ENCODE measurements around the gene AIRE. TPM values are rescaled to one million over a fixed set of nuclear protein-coding genes. Genes with fewer than 3 reads are reported as not detected.
A peak's percentile ranks its signal among the peaks of the same experiment; 100 is the strongest.

AIRE gene
- total RNA-seq, 4 donors from 2014 or later = 0.30 TPM; not detected in 3

DNA sequence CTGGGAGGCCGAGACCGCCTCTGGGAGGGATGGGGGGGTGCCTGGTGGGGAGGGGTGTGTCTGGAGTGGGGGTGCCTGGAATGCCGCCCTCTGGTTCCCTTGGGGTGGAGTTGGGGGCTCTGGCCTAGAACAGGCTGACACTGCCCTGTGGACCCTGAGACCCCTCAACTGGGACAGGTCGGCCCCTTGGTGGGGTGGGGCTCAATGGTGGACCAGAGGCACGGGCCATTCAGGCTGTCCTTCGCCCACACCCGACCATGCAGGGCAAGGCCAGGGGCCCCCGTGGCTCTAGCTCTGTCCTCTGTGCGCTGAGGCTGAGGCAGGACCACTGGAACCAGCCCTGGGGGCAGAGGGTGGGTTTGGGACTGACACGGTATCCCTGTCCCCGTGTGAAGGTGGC lies 28.9 kb downstream of the AIRE start:
- no peaks in the 10 kb centered on the region for H3K9me3 ChIP-seq
- 69 to 86% methylated on average over 8 to 11 of the region's 11 CpGs for WGBS, 2 donors
- no peak for TF ChIP-seq EP300 (IDR thresholded peaks at IDR 0.05)
- TF ChIP-seq, protein P1, sequence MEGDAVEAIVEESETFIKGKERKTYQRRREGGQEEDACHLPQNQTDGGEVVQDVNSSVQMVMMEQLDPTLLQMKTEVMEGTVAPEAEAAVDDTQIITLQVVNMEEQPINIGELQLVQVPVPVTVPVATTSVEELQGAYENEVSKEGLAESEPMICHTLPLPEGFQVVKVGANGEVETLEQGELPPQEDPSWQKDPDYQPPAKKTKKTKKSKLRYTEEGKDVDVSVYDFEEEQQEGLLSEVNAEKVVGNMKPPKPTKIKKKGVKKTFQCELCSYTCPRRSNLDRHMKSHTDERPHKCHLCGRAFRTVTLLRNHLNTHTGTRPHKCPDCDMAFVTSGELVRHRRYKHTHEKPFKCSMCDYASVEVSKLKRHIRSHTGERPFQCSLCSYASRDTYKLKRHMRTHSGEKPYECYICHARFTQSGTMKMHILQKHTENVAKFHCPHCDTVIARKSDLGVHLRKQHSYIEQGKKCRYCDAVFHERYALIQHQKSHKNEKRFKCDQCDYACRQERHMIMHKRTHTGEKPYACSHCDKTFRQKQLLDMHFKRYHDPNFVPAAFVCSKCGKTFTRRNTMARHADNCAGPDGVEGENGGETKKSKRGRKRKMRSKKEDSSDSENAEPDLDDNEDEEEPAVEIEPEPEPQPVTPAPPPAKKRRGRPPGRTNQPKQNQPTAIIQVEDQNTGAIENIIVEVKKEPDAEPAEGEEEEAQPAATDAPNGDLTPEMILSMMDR (IDR thresholded peaks at IDR 0.05) = no peak
- no peak for TF ChIP-seq POLR2A (IDR thresholded peaks at IDR 0.05)
- DNase-seq (ENCODE audit: low spot score in 2 of 2) = no peak
- no peaks in the 10 kb centered on the region for H3K27me3 ChIP-seq
- peak overlapping the region in 1 of 4 donors; percentile 74 for H3K27ac ChIP-seq
- peaks cover 0 to 10% (median 0%) of the 10 kb centered on the region in 4 donors for H3K4me1 ChIP-seq
- no peak overlapping the region for H3K4me3 ChIP-seq
- peaks cover 0 to 100% (median 21%) of the 10 kb centered on the region in 3 donors for H3K36me3 ChIP-seq

DNA sequence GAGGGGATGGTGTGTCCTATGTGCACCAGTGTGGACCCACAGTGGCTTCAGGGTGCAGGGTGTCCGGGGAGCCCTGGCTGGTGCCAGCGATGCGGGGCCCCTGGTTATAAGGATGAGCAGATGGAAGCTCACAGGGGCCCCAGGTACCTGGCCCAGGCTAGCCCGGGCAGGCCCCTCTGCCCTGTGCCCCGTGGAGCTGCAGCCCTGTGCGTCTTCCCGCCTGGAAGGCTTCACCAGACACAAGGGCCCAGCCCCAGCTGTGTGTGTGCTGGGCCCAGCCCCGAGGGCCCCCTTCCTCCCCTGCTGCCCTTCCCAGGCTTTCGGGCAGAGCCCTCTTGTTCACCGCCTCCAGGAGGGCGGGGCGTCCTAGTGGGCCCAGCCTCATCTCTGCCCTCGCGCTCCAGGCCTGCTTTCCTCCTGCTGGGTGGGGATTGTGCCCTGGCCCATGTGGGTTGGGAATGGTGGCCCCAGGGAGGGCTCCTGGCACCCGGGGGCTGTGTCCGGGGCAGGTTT lies 30.1 kb downstream of the AIRE start:
- Histone ChIP-seq H3K36me3 (peaks cover 0 to 100% (median 20%) of the 10 kb centered on the region in 3 donors), H3K9me3 (no peaks in the 10 kb centered on the region), H3K27me3 (no peaks in the 10 kb centered on the region), H3K4me3 (no peak overlapping the region), H3K4me1 (peaks cover 0 to 6% (median 0%) of the 10 kb centered on the region in 4 donors), H3K27ac (peak overlapping the region in 3 of 4 donors; percentile 30 to 74 (median 46))
- 91 to 94% methylated on average over 7 to 9 of the region's 16 CpGs for WGBS, 2 donors
- no peak for DNase-seq (ENCODE audit: low spot score in 2 of 2)
- TF ChIP-seq EP300 (IDR thresholded peaks at IDR 0.05) = no peak
- TF ChIP-seq, protein P1 (IDR thresholded peaks at IDR 0.05) = no peak

DNA sequence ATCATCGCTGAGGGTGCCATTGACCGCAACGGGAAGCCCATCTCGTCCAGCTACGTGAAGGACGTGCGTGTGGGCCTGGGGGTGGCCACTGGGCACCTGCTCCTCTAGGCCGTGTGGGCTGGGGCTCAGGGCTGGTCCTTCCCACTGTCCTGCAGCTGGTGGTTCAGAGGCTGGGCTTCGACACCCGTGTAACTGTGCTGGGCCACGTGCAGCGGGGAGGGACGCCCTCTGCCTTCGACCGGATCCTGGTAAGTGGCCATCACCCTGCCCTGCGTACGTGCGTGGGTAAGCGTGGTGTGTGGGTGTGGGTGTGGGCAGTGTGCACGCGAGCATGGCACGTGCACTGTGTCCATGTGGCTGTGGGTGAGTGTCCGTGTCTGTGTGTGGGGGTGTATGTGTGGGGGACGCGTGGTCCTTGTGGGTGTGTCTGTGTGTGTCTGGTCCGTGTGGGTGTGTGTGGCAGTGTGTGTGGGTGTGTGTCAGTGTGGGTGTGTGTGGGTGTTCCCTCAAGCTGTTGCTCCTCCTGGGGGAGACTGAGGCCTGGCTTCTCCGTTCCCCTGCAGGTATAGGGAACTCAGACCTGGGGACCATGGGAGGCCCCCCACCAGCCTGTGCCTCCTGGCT lies 30.7 kb downstream of the AIRE start:
- H3K9me3 ChIP-seq = no peaks in the 10 kb centered on the region
- peaks cover 0 to 6% (median 0%) of the 10 kb centered on the region in 4 donors for H3K4me1 ChIP-seq
- no peak for DNase-seq (ENCODE audit: low spot score in 2 of 2)
- peak overlapping the region; percentile 7 to 74 (median 38) for H3K27ac ChIP-seq
- H3K27me3 ChIP-seq = no peaks in the 10 kb centered on the region
- H3K4me3 ChIP-seq = no peak overlapping the region
- H3K36me3 ChIP-seq = peaks cover 0 to 100% (median 15%) of the 10 kb centered on the region in 3 donors
- TF ChIP-seq, protein P1 (IDR thresholded peaks at IDR 0.05) = no peak
- no peak for TF ChIP-seq POLR2A (IDR thresholded peaks at IDR 0.05)
- no peak for TF ChIP-seq EP300 (IDR thresholded peaks at IDR 0.05)
- WGBS, 2 donors = 78 to 83% methylated on average over 14 to 26 of the region's 27 CpGs

DNA sequence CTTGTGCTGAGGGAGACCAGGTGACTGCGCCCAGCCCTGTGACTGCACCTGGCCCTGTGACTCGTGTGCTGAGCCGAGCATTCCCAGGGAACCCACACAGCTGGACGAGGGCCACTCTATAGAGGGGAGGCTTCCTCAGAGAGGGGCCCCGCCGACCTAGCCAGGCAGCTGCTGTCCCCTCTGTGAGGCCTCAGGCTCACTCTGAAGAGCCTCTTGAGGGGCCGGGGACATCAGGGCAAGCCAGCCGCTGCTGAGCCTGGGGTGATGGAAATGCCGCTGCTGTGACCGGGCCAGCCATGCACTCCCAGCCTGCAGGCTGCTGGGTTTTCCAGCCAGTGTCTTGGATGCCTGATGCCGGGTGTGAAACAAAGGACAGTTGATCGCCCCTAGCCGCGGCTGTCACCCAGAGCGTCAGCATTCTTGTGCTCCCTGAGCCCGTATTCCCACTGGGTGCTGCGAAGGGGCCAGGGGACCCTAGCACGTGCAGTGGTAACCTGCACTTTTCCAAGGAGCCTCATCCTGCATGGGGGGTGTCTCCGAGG lies 31.6 kb downstream of the AIRE start:
- 46 to 52% methylated on average over 9 to 10 of the region's 19 CpGs for WGBS, 2 donors
- H3K4me3 ChIP-seq = no peak overlapping the region
- no peaks in the 10 kb centered on the region for H3K27me3 ChIP-seq
- TF ChIP-seq, protein P1 (IDR thresholded peaks at IDR 0.05) = no peak
- no peak for TF ChIP-seq POLR2A (IDR thresholded peaks at IDR 0.05)
- TF ChIP-seq EP300 (IDR thresholded peaks at IDR 0.05) = no peak
- DNase-seq (ENCODE audit: low spot score in 2 of 2) = no peak
- peaks cover 0 to 100% (median 13%) of the 10 kb centered on the region in 3 donors for H3K36me3 ChIP-seq
- peak overlapping the region in 3 of 4 donors; percentile 5 to 74 (median 36) for H3K27ac ChIP-seq
- H3K9me3 ChIP-seq = no peaks in the 10 kb centered on the region
- H3K4me1 ChIP-seq = peaks cover 0 to 6% (median 0%) of the 10 kb centered on the region in 4 donors

DNA sequence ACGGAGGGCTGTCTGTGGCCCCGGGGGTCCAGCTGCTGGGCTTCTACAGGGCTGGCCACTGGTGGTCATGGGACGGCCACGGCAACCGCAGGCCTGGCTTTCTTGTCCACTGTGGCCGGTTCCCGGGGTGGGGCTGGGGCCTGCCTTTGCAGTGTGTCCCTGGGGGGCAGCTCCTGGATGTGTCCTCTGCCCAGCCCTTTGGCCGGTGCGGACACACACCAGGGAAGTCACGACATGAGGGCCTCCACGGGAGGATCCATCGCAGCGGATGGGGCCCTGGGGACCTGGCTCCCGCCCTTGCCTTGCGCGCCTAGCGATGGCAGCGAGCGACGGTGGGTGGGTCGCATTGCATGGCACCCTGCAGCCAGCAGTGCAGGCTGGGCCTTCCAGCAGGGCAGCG lies 32.2 kb downstream of the AIRE start:
- peaks cover 0 to 100% (median 13%) of the 10 kb centered on the region in 3 donors for H3K36me3 ChIP-seq
- H3K4me3 ChIP-seq = no peak overlapping the region
- TF ChIP-seq, protein P1 (IDR thresholded peaks at IDR 0.05) = no peak
- TF ChIP-seq EP300 (IDR thresholded peaks at IDR 0.05) = no peak
- TF ChIP-seq POLR2A (IDR thresholded peaks at IDR 0.05) = no peak
- H3K27ac ChIP-seq = peak overlapping the region in 3 of 4 donors; percentile 5 to 74 (median 36)
- WGBS, 2 donors = 73 to 85% methylated on average over 2 to 19 of the region's 22 CpGs
- H3K4me1 ChIP-seq = peaks cover 0 to 6% (median 0%) of the 10 kb centered on the region in 4 donors
- no peaks in the 10 kb centered on the region for H3K9me3 ChIP-seq
- no peak for DNase-seq (ENCODE audit: low spot score in 2 of 2)
- H3K27me3 ChIP-seq = no peaks in the 10 kb centered on the region

Data from tibial nerve (tissue), 4 donors.